Lower leg skin (tissue), 4 donors: Measurements from ENCODE around the gene INF2. TPM values are rescaled to one million over a fixed set of nuclear protein-coding genes. Genes with fewer than 3 reads are reported as not detected.

Experiments
- DNase-seq, 2 donors: peaks; one replicate each; pipeline ENCODE4 v3.0.0-alpha.2; 2019; ENCODE audit warnings: low spot score in 2 of 2
- H3K4me3 ChIP-seq: fragments of 200-600 bp; sonication (generic); 2 replicates; pipeline ENCODE4 v1.5.1; 2017; ENCODE audit warnings: mild to moderate bottlenecking, low read depth; ENCODE audit not compliant: poor library complexity, severe bottlenecking
- CTCF ChIP-seq, 3 donors: fragments of 450-650 bp; IDR thresholded peaks; one replicate each; pipeline ENCODE4 v1.5.1; 2016; ENCODE audit warnings: antibody characterized with exemption in 3 of 3, mild to moderate bottlenecking in 3 of 3, moderate library complexity in 2 of 3
- POLR2A ChIP-seq, 2 donors: fragments of 450-650 bp; IDR thresholded peaks; one replicate each; pipeline ENCODE4 v1.6.1; 2016 to 2017; ENCODE audit warnings: antibody characterized with exemption in 2 of 2, mild to moderate bottlenecking in 1 of 2, moderate library complexity in 1 of 2
- WGBS, 2 donors: methylation state at CpG; one replicate each; pipeline ENCODE4 v1.1.5; 2018; 5-methylcytosine and 5-hydroxymethylcytosine counted together
- intact Hi-C: fragments of 100-400 bp; cut with DNase I; formaldehyde crosslinking; loops from one replicate; pipeline ENCODE4 v1.15.0; 2023; ENCODE audit warnings: low total_unique reads
- total RNA-seq, 4 donors: library from RNA; depleted of rRNA; stranded (reverse); fragments of >200 nt; gene quantifications; one replicate each; pipeline ENCODE4 v1.1.0, GENCODE V29; 2016

The INF2 gene
- total RNA-seq, 4 donors from 2014 or later, result 63.8 to 121 (median 83.9) TPM

- DNase-seq, result no peak
- TF ChIP-seq CTCF (IDR thresholded peaks at IDR 0.05) (no peak), POLR2A (IDR thresholded peaks at IDR 0.05) (no peak)
- intact Hi-C loops, result loop anchor here (2.0 kb wide), 1 partner anchor 59 kb away; no protein-coding TSS in a partner anchor
- 79% methylated on average over 18 of the region's 18 CpGs for WGBS, 2 donors
- H3K4me3 ChIP-seq, result no peak overlapping the region
These were observed 20.1 kb downstream of the INF2 start for GRCh38 chr14:104709387-104710039.

- H3K4me3 ChIP-seq, result no peak overlapping the region
- WGBS, 2 donors, result 90 to 95% methylated on average over 33 to 34 of the region's 34 CpGs
- intact Hi-C loops, result no loop called here
- no peak for TF ChIP-seq POLR2A (IDR thresholded peaks at IDR 0.05)
- no peak for TF ChIP-seq CTCF (IDR thresholded peaks at IDR 0.05)
- no peak for DNase-seq
These were observed 20.8 kb downstream of the INF2 start for GRCh38 chr14:104710071-104710735.

DNA sequence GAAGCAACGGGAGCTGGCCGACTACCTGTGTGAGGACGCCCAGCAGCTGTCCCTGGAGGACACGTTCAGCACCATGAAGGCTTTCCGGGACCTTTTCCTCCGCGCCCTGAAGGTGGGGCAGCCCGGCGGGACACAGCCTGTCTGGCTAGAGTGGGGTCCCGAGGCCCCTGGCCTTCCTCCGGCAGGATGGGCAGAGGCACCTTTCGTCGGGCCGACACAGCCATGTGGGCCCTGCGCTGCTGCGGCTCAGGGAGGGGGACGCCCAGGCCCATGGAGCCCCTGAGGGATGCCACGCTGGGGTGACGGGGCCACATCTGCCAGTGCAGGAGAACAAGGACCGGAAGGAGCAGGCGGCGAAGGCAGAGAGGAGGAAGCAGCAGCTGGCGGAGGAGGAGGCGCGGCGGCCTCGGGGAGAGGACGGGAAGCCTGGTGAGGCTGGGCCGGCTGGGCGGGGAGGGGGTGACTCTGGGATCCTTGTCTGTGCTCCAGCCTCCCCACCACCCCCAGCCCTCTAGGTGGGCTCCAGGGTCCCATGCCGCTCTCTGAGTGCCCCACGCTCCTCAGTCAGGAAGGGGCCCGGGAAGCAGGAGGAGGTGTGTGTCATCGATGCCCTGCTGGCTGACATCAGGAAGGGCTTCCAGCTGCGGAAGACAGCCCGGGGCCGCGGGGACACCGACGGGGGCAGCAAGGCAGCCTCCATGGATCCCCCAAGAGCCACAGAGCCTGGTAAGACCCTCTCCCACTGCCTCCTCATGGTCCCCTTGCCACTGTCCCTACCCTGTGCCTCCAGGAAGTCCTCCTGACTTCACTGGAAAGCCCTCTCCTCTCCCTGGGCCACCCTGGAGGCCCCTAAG lies 23.7 kb downstream of the INF2 start:
- 88% methylated on average over 30 to 35 of the region's 40 CpGs for WGBS, 2 donors
- no peak for TF ChIP-seq POLR2A (IDR thresholded peaks at IDR 0.05)
- TF ChIP-seq CTCF (IDR thresholded peaks at IDR 0.05), result no peak
- H3K4me3 ChIP-seq, result no peak overlapping the region
- intact Hi-C loops, result no loop called here
- no peak for DNase-seq

DNA sequence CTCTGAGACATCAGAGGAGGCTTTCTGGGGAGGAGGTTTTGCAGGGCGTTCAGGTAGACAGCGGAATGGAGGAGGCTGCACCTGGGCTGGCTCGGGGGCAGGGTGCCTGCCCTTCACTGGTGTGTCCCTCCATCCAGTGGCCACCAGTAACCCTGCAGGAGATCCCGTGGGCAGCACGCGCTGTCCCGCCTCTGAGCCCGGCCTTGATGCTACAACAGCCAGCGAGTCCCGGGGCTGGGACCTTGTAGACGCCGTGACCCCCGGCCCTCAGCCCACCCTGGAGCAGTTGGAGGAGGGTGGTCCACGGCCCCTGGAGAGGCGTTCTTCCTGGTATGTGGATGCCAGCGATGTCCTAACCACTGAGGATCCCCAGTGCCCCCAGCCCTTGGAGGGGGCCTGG lies 24.6 kb downstream of the INF2 start:
- 93 to 98% methylated on average over 7 to 15 of the region's 16 CpGs for WGBS, 2 donors
- H3K4me3 ChIP-seq, result no peak overlapping the region
- TF ChIP-seq POLR2A (IDR thresholded peaks at IDR 0.05), result no peak
- TF ChIP-seq CTCF (IDR thresholded peaks at IDR 0.05), result no peak
- intact Hi-C loops, result no loop called here
- no peak for DNase-seq

DNA sequence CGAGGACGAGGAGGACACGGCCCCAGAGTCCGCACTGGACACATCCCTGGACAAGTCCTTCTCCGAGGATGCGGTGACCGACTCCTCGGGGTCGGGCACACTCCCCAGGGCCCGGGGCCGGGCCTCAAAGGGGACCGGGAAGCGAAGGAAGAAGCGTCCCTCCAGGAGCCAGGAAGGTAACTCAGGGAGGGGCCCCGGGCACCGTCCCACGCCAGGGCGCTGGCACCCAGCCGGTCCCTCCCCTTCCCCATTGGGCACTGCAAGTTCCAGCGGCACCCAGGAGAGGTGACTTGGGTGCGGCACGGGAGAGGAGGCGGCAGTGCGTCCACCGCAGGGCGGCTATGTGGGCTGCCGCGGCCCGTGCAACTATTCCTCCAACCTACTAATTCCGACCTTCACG lies 25.3 kb downstream of the INF2 start:
- TF ChIP-seq CTCF (IDR thresholded peaks at IDR 0.05) (no peak), POLR2A (IDR thresholded peaks at IDR 0.05) (no peak)
- intact Hi-C loops, result no loop called here
- WGBS, 2 donors, result 81 to 82% methylated on average over 31 of the region's 31 CpGs
- DNase-seq, result no peak
- no peak overlapping the region for H3K4me3 ChIP-seq
